Forelimb muscle (tissue), 1 donor: ENCODE data around the gene IQUB. TPM values are rescaled to one million over a fixed set of nuclear protein-coding genes. Genes with fewer than 3 reads are reported as not detected.
"Not testable (repeated sequence)": the region's sequence is repeated elsewhere in the genome, so short reads cannot be mapped to it uniquely, and the experiment has no call there.

Experiments
- DNase-seq: peaks from one replicate; pipeline ENCODE4 v3.0.0-alpha.2; 2013; ENCODE audit warnings: low read depth
- polyA plus RNA-seq: library from polyadenylated mRNA; unstranded; fragments of 120-200 nt; gene quantifications from one replicate; pipeline ENCODE4 v1.2.1, GENCODE V29; 2013; ENCODE audit not compliant: insufficient read length

Gene IQUB
- polyA plus RNA-seq, 1 donor = 0.47 TPM

- no peak for DNase-seq
Observed at GRCh38 chr7:123492485-123492884, 41.9 kb downstream of the IQUB start.

- DNase-seq = no peak
Observed at GRCh38 chr7:123485721-123486120, 48.7 kb downstream of the IQUB start.

- DNase-seq = no peak
Observed at GRCh38 chr7:123485187-123485586, 49.2 kb downstream of the IQUB start.

GRCh38 chr7:123484199-123484598, 50.2 kb downstream of the IQUB start:
- DNase-seq = no peak

- DNase-seq = no peak
Observed at GRCh38 chr7:123480107-123480506, 54.3 kb downstream of the IQUB start.

GRCh38 chr7:123478056-123478455, 56.3 kb downstream of the IQUB start:
- DNase-seq = not testable (repeated sequence)

- DNase-seq = no peak
Observed at GRCh38 chr7:123472750-123473445, 61.5 kb downstream of the IQUB start.

- DNase-seq = no peak
Observed at GRCh38 chr7:123472327-123472726, 62.1 kb downstream of the IQUB start.

- DNase-seq = no peak
Observed at GRCh38 chr7:123468303-123468702, 66.1 kb downstream of the IQUB start.

GRCh38 chr7:123463890-123464289, 70.5 kb downstream of the IQUB start:
- no peak for DNase-seq

GRCh38 chr7:123460616-123461015, 73.8 kb downstream of the IQUB start:
- no peak for DNase-seq

GRCh38 chr7:123455965-123456470, 78.4 kb downstream of the IQUB start:
- no peak for DNase-seq

- no peak for DNase-seq
Observed at GRCh38 chr7:123440101-123440548, 94.3 kb downstream of the IQUB start.

- no peak for DNase-seq
Observed at GRCh38 chr7:123439191-123439590, 95.2 kb downstream of the IQUB start.

- DNase-seq = no peak
Observed at GRCh38 chr7:123437447-123437995, 96.9 kb downstream of the IQUB start.

- no peak for DNase-seq
Observed at GRCh38 chr7:123435080-123435700, 99.2 kb downstream of the IQUB start.

GRCh38 chr7:123433665-123434064, 100.7 kb downstream of the IQUB start:
- no peak for DNase-seq

GRCh38 chr7:123432601-123433000, 101.8 kb downstream of the IQUB start:
- no peak for DNase-seq

- DNase-seq = no peak
Observed at GRCh38 chr7:123431075-123431614, 103.2 kb downstream of the IQUB start.

GRCh38 chr7:123425246-123425645, 109.1 kb downstream of the IQUB start:
- no peak for DNase-seq

- DNase-seq = no peak
Observed at GRCh38 chr7:123424463-123424862, 109.9 kb downstream of the IQUB start.

GRCh38 chr7:123423622-123424021, 110.8 kb downstream of the IQUB start:
- no peak for DNase-seq

- no peak for DNase-seq
Observed at GRCh38 chr7:123417580-123417979, 116.8 kb downstream of the IQUB start.
